H1 (cell line): Measurements from ENCODE around the gene LDAH. TPM values are rescaled to one million over a fixed set of nuclear protein-coding genes. Genes with fewer than 3 reads are reported as not detected.

Experiments used
- CTCF ChIA-PET: fragments of 300-600 bp; sonication (Branson Sonifier 250); formaldehyde crosslinking; loops from one replicate; lab custom pipeline; 2021; ENCODE audit not compliant: partially characterized antibody; lab: Charles Lee
- POLR2A ChIA-PET: fragments of 300-600 bp; sonication (Branson Sonifier 250); formaldehyde crosslinking; loops from one replicate; lab custom pipeline; 2021; ENCODE audit warnings: inconsistent platforms; ENCODE audit not compliant: partially characterized antibody; lab: Charles Lee
- DNase-seq, 2 experiments: peaks; one replicate each; pipeline versions ENCODE4 v3.0.0 to v3.0.0-alpha.2; 2010 to 2022; ENCODE audit warnings: low spot score in 2 of 2, low read depth in 1 of 2, mixed read lengths in 1 of 2
- FAIRE-seq: peaks from 2 replicates; lab custom pipeline; 2011; peaks lifted over from hg19 to GRCh38; lab: Jason Lieb, UNC
- H2AFZ ChIP-seq: 2 replicates; pipeline ENCODE4 v1.8.1; 2012; ENCODE audit warnings: low read length, inconsistent platforms
- H2AK5ac ChIP-seq: 2 replicates; pipeline ENCODE4 v1.6.1; 2013; ENCODE audit warnings: low read depth, low read length
- H2BK120ac ChIP-seq: replicated peaks from 2 replicates; pipeline ENCODE3; 2013; ENCODE audit warnings: low read depth, low read length, inconsistent platforms
- H2BK12ac ChIP-seq: 2 replicates; pipeline ENCODE4 v1.6.1; 2013; ENCODE audit warnings: low read depth, low read length
- H2BK15ac ChIP-seq: 2 replicates; pipeline ENCODE4 v1.6.1; 2013; ENCODE audit warnings: low read length
- H2BK20ac ChIP-seq: 2 replicates; pipeline ENCODE4 v1.6.1; 2013; ENCODE audit warnings: low read length
- H2BK5ac ChIP-seq: 2 replicates; pipeline ENCODE4 v1.6.1; 2013; ENCODE audit warnings: low read depth, low read length
- H3K14ac ChIP-seq: 2 replicates; pipeline ENCODE4 v1.6.1; 2013; ENCODE audit warnings: inconsistent platforms; ENCODE audit not compliant: insufficient read length
- H3K18ac ChIP-seq: 2 replicates; pipeline ENCODE4 v1.6.1; 2013; ENCODE audit warnings: low read length; ENCODE audit errors: extremely low read depth
- H3K23ac ChIP-seq: 2 replicates; pipeline ENCODE4 v1.6.1; 2013; ENCODE audit warnings: inconsistent platforms; ENCODE audit not compliant: insufficient read length
- H3K23me2 ChIP-seq: 2 replicates; pipeline ENCODE4 v1.6.1; 2013; ENCODE audit warnings: low read depth, low read length
- H3K27ac ChIP-seq: 2 replicates; pipeline ENCODE4 v1.6.1; 2011; ENCODE audit warnings: low read depth, low read length, inconsistent platforms
- H3K27me3 ChIP-seq, 4 experiments: replicated peaks in 1 of 4; 1 replicate in 1 of 4; 2 replicates in 3 of 4; pipeline versions ENCODE4 v1.6.1 to v1.8.1; 2011 to 2013; ENCODE audit warnings: low read length in 3 of 4, mild to moderate bottlenecking in 3 of 4, inconsistent platforms in 2 of 4, mixed read lengths in 2 of 4, moderate library complexity in 1 of 4; ENCODE audit not compliant: control insufficient read depth in 3 of 4, insufficient read depth in 3 of 4; ENCODE audit errors: extremely low read depth in 1 of 4
- H3K36me3 ChIP-seq, 4 experiments: 2 replicates each; pipeline versions ENCODE4 v1.6.1 to v1.8.1; 2011 to 2013; ENCODE audit warnings: mild to moderate bottlenecking in 4 of 4, low read length in 3 of 4, moderate library complexity in 2 of 4, control low read depth in 1 of 4, inconsistent platforms in 1 of 4; ENCODE audit not compliant: insufficient read depth in 4 of 4, control insufficient read depth in 2 of 4
- H3K4ac ChIP-seq: replicated peaks from 2 replicates; pipeline ENCODE3; 2013; ENCODE audit warnings: low read length, low read depth, mixed read lengths, inconsistent platforms; ENCODE audit not compliant: insufficient read length
- H3K4me1 ChIP-seq, 4 experiments: replicated peaks in 1 of 4; 1 replicate in 1 of 4; 2 replicates in 3 of 4; pipeline versions ENCODE4 v1.6.1 to v1.8.1; 2011 to 2013; ENCODE audit warnings: low read length in 3 of 4, inconsistent platforms in 2 of 4, mixed read lengths in 1 of 4; ENCODE audit not compliant: insufficient read depth in 4 of 4, control insufficient read depth in 3 of 4
- H3K4me2 ChIP-seq, 2 experiments: 2 replicates each; pipeline versions ENCODE4 v1.6.1 to v1.8.1; 2011 to 2013; ENCODE audit warnings: low read depth in 2 of 2, low read length in 2 of 2, control low read depth in 1 of 2, inconsistent platforms in 1 of 2, mild to moderate bottlenecking in 1 of 2; ENCODE audit not compliant: insufficient read depth in 1 of 2
- H3K4me3 ChIP-seq, 4 experiments: fragments of 200-600, 300-600 bp in 1 of 4; sonication (generic), shearing (Covaris generic), sonication (Bioruptor Twin) in 1 of 4; 2 replicates each; pipeline versions ENCODE4 v1.5.1 to v1.8.1; 2011 to 2016; ENCODE audit warnings: low read length in 4 of 4, low read depth in 3 of 4, control low read depth in 2 of 4, inconsistent platforms in 2 of 4, mild to moderate bottlenecking in 2 of 4, mixed read lengths in 1 of 4, moderate library complexity in 1 of 4; ENCODE audit not compliant: insufficient read depth in 2 of 4; ENCODE audit errors: extremely low read depth in 1 of 4
- H3K56ac ChIP-seq: replicated peaks from 2 replicates; pipeline ENCODE3; 2013; ENCODE audit warnings: low read depth, mild to moderate bottlenecking, mixed read lengths, low read length, inconsistent platforms; ENCODE audit not compliant: insufficient read length
- H3K79me1 ChIP-seq: 2 replicates; pipeline ENCODE4 v1.6.1; 2013; ENCODE audit warnings: low read depth, low read length, control low read depth
- H3K79me2 ChIP-seq, 2 experiments: 2 replicates each; pipeline versions ENCODE4 v1.6.1 to v1.8.1; 2012 to 2013; ENCODE audit warnings: low read length in 2 of 2, mild to moderate bottlenecking in 2 of 2, inconsistent platforms in 1 of 2; ENCODE audit not compliant: insufficient read depth in 2 of 2, control insufficient read depth in 1 of 2
- H3K9ac ChIP-seq, 4 experiments: replicated peaks in 1 of 4; 1 replicate in 1 of 4; 2 replicates in 3 of 4; pipeline versions ENCODE4 v1.6.1 to v1.8.1; 2011 to 2013; ENCODE audit warnings: low read depth in 3 of 4, low read length in 3 of 4, control low read depth in 2 of 4, mild to moderate bottlenecking in 2 of 4, moderate library complexity in 2 of 4, inconsistent platforms in 1 of 4; ENCODE audit errors: extremely low read depth in 1 of 4
- H3K9me3 ChIP-seq, 2 experiments: 2 replicates each; pipeline versions ENCODE4 v1.6.1 to v1.8.1; 2012 to 2013; ENCODE audit warnings: mild to moderate bottlenecking in 2 of 2, moderate library complexity in 2 of 2, control low read depth in 1 of 2, inconsistent platforms in 1 of 2, low read depth in 1 of 2, low read length in 1 of 2, mixed read lengths in 1 of 2; ENCODE audit not compliant: insufficient read depth in 2 of 2
- H4K20me1 ChIP-seq, 2 experiments: replicated peaks in 1 of 2; 2 replicates each; pipeline versions ENCODE3 to v1.8.1; 2011 to 2013; ENCODE audit warnings: inconsistent platforms in 2 of 2, low read length in 2 of 2, mild to moderate bottlenecking in 1 of 2; ENCODE audit not compliant: insufficient read depth in 2 of 2, control insufficient read depth in 1 of 2
- H4K5ac ChIP-seq: 2 replicates; pipeline ENCODE4 v1.6.1; 2013; ENCODE audit warnings: low read length, low read depth, mixed read lengths, inconsistent platforms; ENCODE audit not compliant: insufficient read length
- H4K8ac ChIP-seq: 2 replicates; pipeline ENCODE4 v1.8.0; 2013; ENCODE audit warnings: mild to moderate bottlenecking, moderate library complexity, low read length, inconsistent platforms; ENCODE audit not compliant: insufficient read depth; ENCODE audit errors: extremely low read depth
- H4K91ac ChIP-seq: replicated peaks from 2 replicates; pipeline ENCODE3; 2013; ENCODE audit warnings: low read length, mixed read lengths, inconsistent platforms; ENCODE audit not compliant: insufficient read length
- CEBPB ChIP-seq: IDR thresholded peaks from 2 replicates; pipeline ENCODE4 v1.6.1; 2012; ENCODE audit warnings: low read depth, low read length
- EP300 ChIP-seq, 2 experiments: IDR thresholded peaks; 1 replicate in 1 of 2; 2 replicates in 1 of 2; pipeline ENCODE4 v1.6.1; 2011 to 2012; ENCODE audit warnings: low read depth in 2 of 2, low read length in 2 of 2, mild to moderate bottlenecking in 2 of 2, borderline replicate concordance in 1 of 2, inconsistent platforms in 1 of 2, moderate library complexity in 1 of 2
- FOSL1 ChIP-seq: IDR thresholded peaks from 2 replicates; pipeline ENCODE4 v1.6.1; 2011; ENCODE audit warnings: mild to moderate bottlenecking, low read depth, low read length, moderate library complexity; ENCODE audit not compliant: insufficient read depth
- GABPA ChIP-seq: IDR thresholded peaks from 2 replicates; pipeline ENCODE4 v1.6.1; 2011; ENCODE audit warnings: mild to moderate bottlenecking, low read length, moderate library complexity, borderline replicate concordance; ENCODE audit not compliant: insufficient read depth
- GTF2F1 ChIP-seq: IDR thresholded peaks from 2 replicates; pipeline ENCODE4 v1.6.1; 2012; ENCODE audit warnings: low read depth, low read length, improper control_type of control experiment, borderline replicate concordance
- HDAC2 ChIP-seq, 2 experiments: fragments of 300-600 bp in 1 of 2; sonication (generic) in 1 of 2; IDR thresholded peaks; 2 replicates each; pipeline ENCODE4 v1.6.1; 2011 to 2012; ENCODE audit warnings: low read depth in 2 of 2, low read length in 2 of 2, mild to moderate bottlenecking in 2 of 2, moderate library complexity in 2 of 2, borderline replicate concordance in 1 of 2, inconsistent platforms in 1 of 2
- HDAC6 ChIP-seq: IDR thresholded peaks from one replicate; pipeline ENCODE4 v1.7.1; 2012; ENCODE audit warnings: low read depth, mild to moderate bottlenecking, inconsistent platforms, low read length, moderate library complexity
- JUN ChIP-seq: IDR thresholded peaks from 2 replicates; pipeline ENCODE4 v1.6.1; 2011; ENCODE audit warnings: low read depth, mild to moderate bottlenecking, improper control_type of control experiment, low read length
- MAFK ChIP-seq: IDR thresholded peaks from 2 replicates; pipeline ENCODE4 v1.6.1; 2012; ENCODE audit warnings: low read depth, mild to moderate bottlenecking, improper control_type of control experiment, low read length
- NRF1 ChIP-seq: IDR thresholded peaks from 2 replicates; pipeline ENCODE4 v1.6.1; 2011; ENCODE audit warnings: mild to moderate bottlenecking, low read depth, low read length, improper control_type of control experiment
- POU5F1 ChIP-seq: IDR thresholded peaks from 2 replicates; pipeline ENCODE4 v1.6.1; 2011; ENCODE audit warnings: low read depth, mild to moderate bottlenecking, low read length, moderate library complexity
- RAD21 ChIP-seq, 2 experiments: IDR thresholded peaks in 1 of 2; conservative IDR thresholded peaks in 1 of 2; 2 replicates each; pipeline ENCODE4 v1.6.1; 2011; ENCODE audit warnings: low read depth in 2 of 2, low read length in 2 of 2, improper control_type of control experiment in 1 of 2, inconsistent platforms in 1 of 2, mild to moderate bottlenecking in 1 of 2, moderate library complexity in 1 of 2
- WGBS, 2 experiments: shearing (Covaris generic) in 1 of 2; methylation state at CpG; one replicate each; pipeline versions ENCODE4 v1.1.6 to v1.1.7; 2013 to 2015; ENCODE audit warnings: low lambda C conversion rate in 2 of 2, mixed read lengths in 2 of 2, inconsistent platforms in 1 of 2, low coverage in 1 of 2, missing lambda C conversion rate in 1 of 2; ENCODE audit not compliant: insufficient replicate concordance in 2 of 2, insufficient coverage in 1 of 2, insufficient read length in 1 of 2; ENCODE audit errors: extremely low coverage in 1 of 2, missing lambda C conversion rate in 1 of 2; 5-methylcytosine and 5-hydroxymethylcytosine counted together
- polyA plus RNA-seq, 7 experiments: library from polyadenylated mRNA; depleted of rRNA in 3 of 7; stranded (reverse) in 5 of 7; unstranded in 2 of 7; fragments of >200 nt in 5 of 7; fragments of 200-250 nt in 2 of 7; gene quantifications; 1 replicate in 5 of 7; 2 replicates in 1 of 7; 4 replicates in 1 of 7; pipeline versions ENCODE4 v1.2.1 to v1.2.3, GENCODE V29; 2011 to 2013; ENCODE audit warnings: missing spikeins in 2 of 7, mixed read lengths in 2 of 7
- total RNA-seq: library from RNA; stranded (reverse); fragmentation: NEBNext Ultra II Directional; extraction: Animal tissue kit (Norgen Biotek cat#: 25700); gene quantifications from 2 replicates; pipeline ENCODE4 v1.2.1, GENCODE V29; 2021
- TF ChIP-seq, protein P1 (sequence below): IDR thresholded peaks from 2 replicates; pipeline ENCODE4 v1.6.1; 2011; ENCODE audit warnings: low read length, improper control_type of control experiment

LDAH gene
- total and polyA plus RNA-seq, 2 of the 8 experiments (the other 6 are each of a cell fraction or from before 2014, with no cell fraction given), result 10.9 to 26.3 TPM

- FAIRE-seq (no peak), DNase-seq (no peak)
- no peaks in the 10 kb centered on the region for H3K9me3 ChIP-seq
- no peaks in the 10 kb centered on the region for H4K20me1 ChIP-seq
- H3K27me3 ChIP-seq, result no peaks in the 10 kb centered on the region
- H2BK5ac ChIP-seq, result no peak overlapping the region
- no peak overlapping the region for H3K27ac ChIP-seq
- 88% methylated on average over 1 of the region's 1 CpG; no CpG with 5 or more reads in 1 of the 2 experiments for WGBS, 2 experiments
- POLR2A ChIA-PET, result no interaction called here
- no peak overlapping the region for H3K4ac ChIP-seq
- H2BK12ac ChIP-seq, result no peak overlapping the region
- H3K36me3 ChIP-seq, result no peaks in the 10 kb centered on the region
- H2AK5ac ChIP-seq, result no peak overlapping the region
- no peak overlapping the region for H2AFZ ChIP-seq
- no peak overlapping the region for H3K18ac ChIP-seq
- H2BK20ac ChIP-seq, result no peak overlapping the region
- H3K56ac ChIP-seq, result no peak overlapping the region
- H3K23me2 ChIP-seq, result no peaks in the 10 kb centered on the region
- H3K14ac ChIP-seq, result no peak overlapping the region
- no peak overlapping the region for H4K5ac ChIP-seq
- H3K79me1 ChIP-seq, result no peaks in the 10 kb centered on the region
- H3K9ac ChIP-seq, result no peak overlapping the region
- no peak overlapping the region for H4K91ac ChIP-seq
- no peak overlapping the region for H2BK15ac ChIP-seq
- no peak overlapping the region for H4K8ac ChIP-seq
- H3K23ac ChIP-seq, result no peak overlapping the region
- H2BK120ac ChIP-seq, result no peak overlapping the region
- H3K79me2 ChIP-seq, result no peaks in the 10 kb centered on the region
- no peak overlapping the region for H3K4me2 ChIP-seq
- no peaks in the 10 kb centered on the region for H3K4me1 ChIP-seq
- CTCF ChIA-PET, result no interaction called here
- no peak overlapping the region for H3K4me3 ChIP-seq
- TF ChIP-seq JUN (no peak), HDAC2 (IDR thresholded peaks at IDR 0.05; ENCODE audit: borderline replicate concordance in 1 of 2, low read depth in 2 of 2, low read length in 2 of 2) (no peak), FOSL1 (no peak), POU5F1 (no peak), NRF1 (no peak), EP300 (IDR thresholded peaks at IDR 0.05; ENCODE audit: borderline replicate concordance in 1 of 2, low read depth in 2 of 2, low read length in 2 of 2) (no peak), GABPA (no peak), HDAC6 (no peak), MAFK (no peak), GTF2F1 (no peak), RAD21 (IDR thresholded peaks at IDR 0.05 in 1 of 2, conservative IDR thresholded peaks at IDR 0.05 in 1 of 2; ENCODE audit: low read depth in 2 of 2, low read length in 2 of 2) (no peak), CEBPB (no peak)
- TF ChIP-seq, protein P1, sequence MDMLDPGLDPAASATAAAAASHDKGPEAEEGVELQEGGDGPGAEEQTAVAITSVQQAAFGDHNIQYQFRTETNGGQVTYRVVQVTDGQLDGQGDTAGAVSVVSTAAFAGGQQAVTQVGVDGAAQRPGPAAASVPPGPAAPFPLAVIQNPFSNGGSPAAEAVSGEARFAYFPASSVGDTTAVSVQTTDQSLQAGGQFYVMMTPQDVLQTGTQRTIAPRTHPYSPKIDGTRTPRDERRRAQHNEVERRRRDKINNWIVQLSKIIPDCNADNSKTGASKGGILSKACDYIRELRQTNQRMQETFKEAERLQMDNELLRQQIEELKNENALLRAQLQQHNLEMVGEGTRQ, result no peak
These were observed 105.3 kb downstream of the LDAH start for GRCh38 chr2:20717641-20718040.
